DMS153 treated with DMSO at 0.1 percent for 48 hours (cell line): ENCODE measurements around the gene MYBBP1A.
A peak's percentile ranks its signal among the peaks of the same experiment; 100 is the strongest.
"Not testable (repeated sequence)": the region's sequence is repeated elsewhere in the genome, so short reads cannot be mapped to it uniquely, and the experiment has no call there.

ENCODE experiments used
- DNase-seq: peaks from one replicate; lab custom pipeline; 2025; ENCODE audit not compliant: unreplicated experiment; lab: John Stamatoyannopoulos, UW

The MYBBP1A gene, protein sequence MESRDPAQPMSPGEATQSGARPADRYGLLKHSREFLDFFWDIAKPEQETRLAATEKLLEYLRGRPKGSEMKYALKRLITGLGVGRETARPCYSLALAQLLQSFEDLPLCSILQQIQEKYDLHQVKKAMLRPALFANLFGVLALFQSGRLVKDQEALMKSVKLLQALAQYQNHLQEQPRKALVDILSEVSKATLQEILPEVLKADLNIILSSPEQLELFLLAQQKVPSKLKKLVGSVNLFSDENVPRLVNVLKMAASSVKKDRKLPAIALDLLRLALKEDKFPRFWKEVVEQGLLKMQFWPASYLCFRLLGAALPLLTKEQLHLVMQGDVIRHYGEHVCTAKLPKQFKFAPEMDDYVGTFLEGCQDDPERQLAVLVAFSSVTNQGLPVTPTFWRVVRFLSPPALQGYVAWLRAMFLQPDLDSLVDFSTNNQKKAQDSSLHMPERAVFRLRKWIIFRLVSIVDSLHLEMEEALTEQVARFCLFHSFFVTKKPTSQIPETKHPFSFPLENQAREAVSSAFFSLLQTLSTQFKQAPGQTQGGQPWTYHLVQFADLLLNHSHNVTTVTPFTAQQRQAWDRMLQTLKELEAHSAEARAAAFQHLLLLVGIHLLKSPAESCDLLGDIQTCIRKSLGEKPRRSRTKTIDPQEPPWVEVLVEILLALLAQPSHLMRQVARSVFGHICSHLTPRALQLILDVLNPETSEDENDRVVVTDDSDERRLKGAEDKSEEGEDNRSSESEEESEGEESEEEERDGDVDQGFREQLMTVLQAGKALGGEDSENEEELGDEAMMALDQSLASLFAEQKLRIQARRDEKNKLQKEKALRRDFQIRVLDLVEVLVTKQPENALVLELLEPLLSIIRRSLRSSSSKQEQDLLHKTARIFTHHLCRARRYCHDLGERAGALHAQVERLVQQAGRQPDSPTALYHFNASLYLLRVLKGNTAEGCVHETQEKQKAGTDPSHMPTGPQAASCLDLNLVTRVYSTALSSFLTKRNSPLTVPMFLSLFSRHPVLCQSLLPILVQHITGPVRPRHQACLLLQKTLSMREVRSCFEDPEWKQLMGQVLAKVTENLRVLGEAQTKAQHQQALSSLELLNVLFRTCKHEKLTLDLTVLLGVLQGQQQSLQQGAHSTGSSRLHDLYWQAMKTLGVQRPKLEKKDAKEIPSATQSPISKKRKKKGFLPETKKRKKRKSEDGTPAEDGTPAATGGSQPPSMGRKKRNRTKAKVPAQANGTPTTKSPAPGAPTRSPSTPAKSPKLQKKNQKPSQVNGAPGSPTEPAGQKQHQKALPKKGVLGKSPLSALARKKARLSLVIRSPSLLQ (N-terminal part only)

DNA sequence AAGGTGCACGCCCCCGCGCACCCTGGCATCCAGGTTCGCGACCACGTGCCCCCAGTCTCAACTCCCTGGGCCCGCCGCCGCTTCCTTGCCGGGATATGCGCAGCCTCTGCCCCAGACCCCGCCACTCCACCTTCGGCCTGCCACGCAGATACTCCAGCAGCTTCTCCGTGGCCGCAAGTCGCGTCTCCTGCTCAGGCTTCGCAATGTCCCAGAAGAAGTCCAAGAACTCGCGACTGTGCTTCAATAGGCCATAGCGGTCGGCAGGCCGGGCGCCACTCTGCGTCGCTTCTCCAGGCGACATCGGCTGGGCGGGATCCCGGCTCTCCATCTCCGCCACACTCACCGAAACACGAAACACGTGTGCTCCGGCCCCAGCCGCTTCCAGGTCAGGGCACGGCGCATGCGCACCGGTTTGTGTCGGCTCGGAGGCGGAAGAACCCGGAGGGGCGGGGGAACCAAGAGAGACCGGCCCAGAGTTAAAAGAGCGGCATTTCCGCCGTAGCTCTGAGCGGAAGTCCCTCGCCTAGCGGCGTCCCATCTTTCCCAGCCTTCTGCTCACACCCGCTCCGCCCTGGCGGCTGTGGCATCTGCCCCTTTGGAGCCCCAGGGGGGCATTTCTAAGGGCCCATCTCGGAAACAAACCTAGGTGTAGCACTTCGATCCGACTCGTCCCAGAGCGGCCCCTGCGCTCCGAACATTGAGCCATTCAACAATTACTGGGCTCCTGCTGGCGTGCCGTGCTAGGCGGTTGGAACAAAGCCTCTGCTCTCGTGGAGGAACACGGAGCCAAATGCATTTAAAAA, at the start of gene MYBBP1A:
Gene MYBBP1A, minus strand, starts transcription at position 388 of the 803 bp plus-strand sequence. Its CDS starts 60 bp downstream, at position 328.
- DNase-seq = peak; percentile 61

DNA sequence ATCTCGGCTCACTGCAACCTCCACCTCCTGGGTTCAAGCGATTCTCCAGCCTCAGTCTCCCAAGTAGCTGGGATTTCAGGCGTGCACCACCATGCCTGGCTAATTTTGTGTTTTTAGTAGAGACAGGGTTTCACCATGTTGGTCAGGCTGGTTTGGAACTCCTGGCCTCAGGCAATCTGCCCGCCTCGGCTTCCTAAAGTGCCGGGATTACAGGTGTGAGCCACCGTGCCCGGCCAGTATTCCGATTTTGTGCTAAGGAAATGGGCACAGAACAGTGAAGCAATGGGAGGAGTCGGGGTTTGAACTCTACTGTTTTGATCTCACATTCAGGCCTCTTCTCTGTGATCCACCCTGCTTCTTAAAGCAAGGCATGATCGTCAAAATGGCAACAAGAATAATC, 49.6 kb upstream of the MYBBP1A start:
- not testable (repeated sequence) for DNase-seq

DNA sequence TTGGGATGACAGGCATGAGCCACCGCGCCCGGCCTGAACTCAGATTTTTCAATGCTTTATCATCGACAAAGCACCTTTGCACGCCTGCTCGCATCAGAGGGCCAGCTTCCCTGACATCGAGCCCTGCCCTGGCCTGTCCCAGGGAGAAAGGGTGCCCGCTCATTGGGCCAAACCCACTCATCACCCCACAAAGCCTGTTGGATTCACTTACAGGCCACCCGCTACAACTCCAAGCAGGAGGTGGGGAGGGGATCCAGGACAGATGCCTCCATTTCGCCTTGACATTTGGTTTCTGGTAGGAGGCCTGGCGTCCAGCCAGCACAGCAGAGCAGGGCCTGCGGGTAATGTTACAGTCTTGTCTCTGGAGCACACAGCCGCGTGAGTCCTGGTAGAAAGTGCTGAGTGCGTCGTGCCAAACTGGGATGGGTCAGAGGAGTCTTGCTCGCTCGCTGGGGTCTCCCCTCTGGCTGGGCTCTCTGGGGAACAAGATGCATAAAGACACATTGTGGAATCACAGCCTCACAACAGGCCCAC, 49.0 kb upstream of the MYBBP1A start:
- DNase-seq = peak; percentile 16

DNA sequence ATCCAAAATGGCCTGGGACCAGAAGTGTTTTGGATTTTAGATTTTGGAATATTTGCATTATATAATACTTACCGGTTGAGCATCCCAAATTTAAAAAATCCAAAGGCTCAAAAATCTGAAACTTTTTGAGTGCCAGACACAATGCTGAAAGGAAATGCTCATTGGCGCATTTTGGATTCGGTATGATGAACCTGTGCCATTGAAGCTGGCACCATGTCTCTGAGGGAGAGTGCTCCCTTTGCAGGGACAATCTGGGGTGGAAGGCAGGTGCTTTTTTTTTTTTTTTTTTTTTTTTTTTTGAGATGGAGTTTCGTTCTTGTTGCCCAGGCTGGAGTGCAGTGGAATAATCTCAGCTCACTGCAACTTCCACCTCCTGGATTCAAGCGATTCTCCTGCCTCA, 46.9 kb upstream of the MYBBP1A start:
- no peak for DNase-seq

DNA sequence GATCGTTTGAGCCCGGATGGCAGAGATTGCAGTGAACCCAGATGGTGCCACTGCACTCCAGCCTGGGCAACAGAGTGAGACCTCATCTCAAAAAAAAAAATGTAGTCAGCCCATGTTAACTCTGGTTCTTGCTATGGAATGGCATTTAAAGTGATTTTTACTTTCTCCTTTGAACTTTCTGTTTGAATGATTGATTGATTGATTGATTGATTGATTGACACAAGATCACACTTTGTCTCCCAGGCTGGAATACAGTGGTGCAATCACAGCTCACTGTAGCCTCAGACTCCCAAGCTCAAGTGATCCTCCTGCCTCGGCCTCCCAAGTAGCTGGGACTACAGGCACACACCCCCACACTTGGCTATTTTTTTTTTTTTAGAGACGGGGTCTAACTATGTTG, 46.1 kb upstream of the MYBBP1A start:
- DNase-seq = no peak

DNA sequence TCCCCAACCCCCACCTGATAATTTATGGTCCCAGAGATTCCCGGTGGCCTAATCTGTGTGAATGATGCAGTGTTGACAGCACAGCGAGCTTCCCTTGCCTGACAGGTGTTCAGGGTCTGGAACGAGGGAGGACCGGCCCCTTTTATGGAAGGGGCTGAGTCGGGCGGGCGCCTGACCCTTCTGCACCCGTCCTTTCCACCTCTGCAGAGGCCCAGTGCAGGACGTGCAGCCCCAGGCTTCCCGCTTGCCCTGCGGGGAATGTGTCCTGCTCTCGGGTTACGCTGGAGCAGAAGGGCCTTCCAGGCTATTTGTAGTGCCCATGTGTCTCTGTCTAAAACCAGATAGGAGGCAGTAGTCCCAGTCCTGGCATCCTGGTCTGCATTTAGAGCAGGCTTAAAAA, 45.4 kb upstream of the MYBBP1A start:
- DNase-seq = no peak

DNA sequence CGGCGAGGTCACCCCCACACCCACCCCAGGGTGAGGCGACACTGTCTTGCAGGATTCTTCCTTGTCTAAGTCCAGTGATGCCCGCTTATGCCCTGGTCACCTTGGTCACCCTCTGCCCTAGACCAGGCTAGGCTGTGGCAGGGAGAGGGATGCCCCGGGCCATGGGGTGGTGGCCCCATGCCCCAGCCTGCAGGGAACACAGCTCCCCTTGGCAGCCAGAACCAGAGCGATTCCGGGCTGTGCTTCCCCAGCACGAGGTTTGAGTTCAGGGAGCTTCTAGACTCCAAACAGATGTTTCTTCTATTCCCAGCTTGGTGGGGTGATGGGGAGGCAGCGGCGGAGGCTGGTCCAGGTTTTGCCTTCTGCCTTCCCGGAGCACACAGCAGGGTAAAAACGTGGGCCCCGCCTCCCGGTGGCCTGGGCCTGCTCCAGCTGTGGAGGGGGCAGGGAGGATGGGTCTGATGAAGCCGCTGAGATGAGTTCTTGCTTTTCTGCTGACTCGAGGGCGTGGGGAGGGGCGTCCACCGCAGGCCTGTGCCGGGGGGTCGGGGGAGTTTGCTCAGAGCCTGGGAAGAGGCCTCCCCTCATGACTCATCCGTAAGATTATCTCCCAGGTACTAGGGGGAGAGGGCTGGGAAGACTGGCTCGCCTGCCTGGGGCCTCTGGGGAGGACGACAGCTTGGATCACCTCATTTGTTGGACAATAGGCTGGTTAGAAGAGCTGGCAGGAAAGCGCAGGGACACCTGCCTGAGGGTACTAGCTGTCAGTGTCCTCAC, 44.5 kb upstream of the MYBBP1A start:
- no peak for DNase-seq

DNA sequence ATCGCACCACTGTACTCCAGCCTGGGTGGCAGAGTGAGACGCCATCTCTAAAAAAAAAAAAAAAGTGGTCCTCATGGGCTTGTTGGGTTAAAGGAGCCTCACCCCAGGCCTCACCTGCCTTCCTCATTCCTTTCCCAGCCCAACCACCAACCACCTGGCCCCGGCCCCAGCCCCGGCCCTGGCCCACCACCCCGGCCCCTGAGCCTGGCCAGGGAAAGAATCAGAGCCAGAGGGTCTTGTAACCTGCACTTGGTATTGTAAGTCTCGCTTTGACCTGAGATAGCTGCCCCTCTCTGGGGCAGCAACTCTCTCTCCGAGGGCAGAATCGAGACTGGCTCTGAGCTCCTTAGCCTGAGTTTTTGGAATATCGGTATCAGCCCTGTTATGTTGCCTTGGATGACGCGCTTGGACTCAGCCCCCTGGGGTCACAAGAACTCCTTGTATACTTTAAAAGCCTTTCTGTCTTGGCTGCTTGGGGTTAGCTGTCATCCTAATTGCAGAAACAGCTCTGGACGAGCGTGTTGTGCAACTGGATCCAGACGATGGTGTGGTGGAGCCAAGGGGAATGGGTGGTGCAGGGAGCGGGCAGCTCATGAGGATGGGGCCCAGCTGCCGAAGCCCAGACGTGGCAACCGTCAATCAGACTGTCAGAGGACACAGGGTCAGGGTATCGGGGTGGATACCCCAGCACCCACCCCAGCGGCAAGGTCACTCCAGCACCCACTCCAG, 43.8 kb upstream of the MYBBP1A start:
- DNase-seq = no peak

DNA sequence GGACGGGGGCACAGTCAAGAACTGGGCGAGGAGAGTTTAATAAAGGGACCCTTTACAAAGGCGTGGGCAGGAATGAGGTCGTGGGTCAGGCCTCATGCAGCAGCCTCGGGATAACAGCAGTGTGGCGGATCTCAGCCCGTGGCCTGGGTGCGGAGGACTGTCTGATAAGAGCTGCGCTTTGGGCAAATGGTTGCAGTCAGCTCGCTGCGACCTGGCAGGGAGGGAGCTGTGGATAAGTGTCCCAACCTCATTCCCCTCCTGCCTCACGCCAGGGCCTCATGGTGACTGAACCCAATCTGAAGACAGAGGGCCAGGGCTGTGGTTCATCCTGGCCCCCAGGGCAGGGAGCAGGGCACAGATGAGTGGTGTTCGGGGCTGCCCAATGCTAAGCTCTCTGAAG, 42.8 kb upstream of the MYBBP1A start:
- DNase-seq = no peak

DNA sequence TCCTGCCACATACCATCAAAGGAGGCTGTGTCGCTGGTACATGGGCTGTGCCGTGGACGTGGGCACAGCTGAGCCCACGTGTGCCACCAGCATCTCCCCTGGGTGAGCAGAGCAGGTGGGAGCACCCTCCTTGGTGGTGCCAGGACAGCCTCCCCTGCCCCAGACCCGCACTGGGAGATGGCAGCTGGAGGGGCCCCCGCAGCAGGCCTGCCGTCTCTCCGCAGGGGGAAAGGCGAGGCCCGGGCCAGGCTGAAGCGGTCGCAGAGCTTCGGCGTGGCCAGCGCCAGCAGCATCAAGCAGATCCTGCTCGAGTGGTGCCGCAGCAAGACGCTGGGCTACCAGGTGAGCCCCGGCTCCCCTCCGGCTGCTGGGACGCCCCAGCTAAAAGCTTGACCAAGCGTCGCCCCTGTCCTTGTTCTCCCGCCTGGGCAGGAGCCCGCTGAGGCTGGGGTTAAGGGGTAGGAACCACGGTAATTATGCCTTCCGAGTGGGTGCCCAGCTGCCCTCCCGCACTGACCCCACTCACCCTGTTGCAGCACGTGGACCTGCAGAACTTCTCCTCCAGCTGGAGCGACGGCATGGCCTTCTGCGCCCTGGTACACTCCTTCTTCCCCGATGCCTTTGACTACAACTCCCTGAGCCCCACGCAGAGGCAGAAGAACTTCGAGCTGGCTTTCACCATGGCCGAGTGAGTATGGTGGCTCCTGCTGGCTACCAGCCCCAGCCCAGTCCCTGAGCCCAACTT, 41.6 kb upstream of the MYBBP1A start:
- DNase-seq = no peak

DNA sequence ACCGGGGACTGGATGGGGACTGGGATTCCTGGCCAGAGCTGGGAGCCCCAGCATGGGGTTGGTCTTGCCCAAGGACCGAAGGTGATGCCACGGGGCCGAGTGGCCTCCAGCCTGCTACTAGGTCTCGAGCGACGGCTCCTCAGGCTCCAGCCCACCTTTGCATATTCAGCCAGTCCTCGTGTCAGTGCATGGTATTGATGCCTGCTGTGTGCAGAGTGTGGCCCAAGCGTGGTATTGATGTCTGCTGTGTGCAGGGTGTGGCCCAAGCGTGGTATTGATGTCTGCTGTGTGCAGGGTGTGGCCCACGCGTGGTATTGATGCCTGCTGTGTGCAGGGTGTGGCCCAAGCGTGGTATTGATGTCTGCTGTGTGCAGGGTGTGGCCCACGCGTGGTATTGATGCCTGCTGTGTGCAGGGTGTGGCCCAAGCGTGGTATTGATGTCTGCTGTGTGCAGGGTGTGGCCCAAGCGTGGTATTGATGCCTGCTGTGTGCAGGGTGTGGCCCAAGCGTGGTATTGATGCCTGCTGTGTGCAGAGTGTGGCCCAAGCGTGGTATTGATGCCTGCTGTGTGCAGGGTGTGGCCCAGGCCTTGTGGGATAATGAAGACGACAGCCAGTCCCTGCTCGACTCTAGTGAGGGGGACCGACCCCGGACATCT, 40.6 kb upstream of the MYBBP1A start:
- DNase-seq = not testable (repeated sequence)

DNA sequence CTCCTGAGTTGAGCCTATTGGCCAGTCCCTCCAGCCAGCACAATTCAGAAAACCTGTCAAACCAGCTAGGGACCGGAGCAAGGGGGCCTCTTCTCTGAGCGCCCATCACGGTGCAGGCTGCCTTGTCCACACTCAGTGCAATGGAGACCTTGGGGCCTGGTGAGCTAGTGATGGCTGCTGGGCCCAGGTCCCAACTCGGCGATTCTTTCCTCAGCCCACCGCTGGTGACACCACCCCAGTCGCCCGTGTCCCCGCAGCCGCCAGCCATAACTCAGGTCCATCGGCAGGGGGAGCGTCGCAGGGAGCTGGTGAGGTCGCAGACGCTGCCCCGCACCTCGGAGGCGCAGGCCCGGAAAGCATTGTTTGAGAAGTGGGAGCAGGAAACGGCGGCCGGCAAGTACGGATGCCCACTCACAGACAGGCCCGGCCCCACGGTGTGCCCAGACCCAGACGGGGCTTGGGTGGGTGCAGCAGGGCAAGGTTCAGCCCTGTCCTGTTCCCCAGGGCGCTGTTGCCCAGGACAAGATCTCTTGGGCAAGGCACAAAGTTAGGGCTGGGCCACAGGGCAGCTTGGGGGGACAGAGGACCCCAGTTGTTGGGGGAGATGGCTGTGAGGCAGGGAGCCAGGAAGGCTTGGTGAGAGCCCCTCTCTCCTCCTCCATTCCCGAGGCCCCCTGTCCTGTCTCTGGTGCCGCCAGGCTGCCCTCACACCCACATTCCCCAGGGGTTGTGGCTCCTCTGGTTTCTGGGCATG, 39.9 kb upstream of the MYBBP1A start:
- DNase-seq = peak; percentile 5

DNA sequence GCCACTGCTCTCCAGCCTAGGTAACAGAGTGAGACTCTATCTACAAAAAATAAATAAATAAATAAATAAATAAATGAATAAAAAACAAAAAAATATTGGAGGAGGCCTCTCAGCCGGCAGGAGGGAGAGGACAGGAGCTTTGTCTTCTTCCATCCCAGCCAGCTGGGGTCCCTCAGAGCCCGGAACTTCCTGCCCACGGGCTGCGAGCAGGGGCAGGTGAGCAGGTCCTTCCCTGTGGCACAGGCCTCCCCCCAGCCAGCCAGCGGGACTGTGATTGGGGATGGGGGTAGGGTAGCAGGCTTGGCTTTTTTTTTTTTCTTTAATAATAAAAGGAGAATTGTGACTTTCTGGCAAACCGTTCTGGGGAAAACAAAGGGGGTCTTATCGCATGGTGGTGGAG, 39.2 kb upstream of the MYBBP1A start:
- no peak for DNase-seq

DNA sequence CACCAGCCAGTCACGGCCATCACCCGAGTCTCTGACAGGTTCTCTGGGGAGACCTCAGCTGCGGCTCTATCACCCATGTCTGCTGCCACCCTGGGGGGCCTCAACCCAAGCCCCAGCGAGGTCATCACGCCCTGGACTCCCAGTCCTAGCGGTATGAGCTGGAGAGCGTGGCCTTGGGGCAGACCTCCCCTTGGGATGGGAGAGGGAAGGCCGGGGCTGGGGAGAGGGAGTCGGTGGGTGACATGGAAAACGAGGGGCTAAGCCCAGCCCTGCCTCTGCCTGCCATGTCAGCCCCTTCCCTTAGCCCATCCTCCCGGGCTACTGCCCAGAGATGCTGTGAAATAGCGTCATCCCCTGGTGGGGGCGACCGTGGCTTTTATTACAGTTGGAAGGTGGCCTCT, 37.8 kb upstream of the MYBBP1A start:
- DNase-seq = no peak

DNA sequence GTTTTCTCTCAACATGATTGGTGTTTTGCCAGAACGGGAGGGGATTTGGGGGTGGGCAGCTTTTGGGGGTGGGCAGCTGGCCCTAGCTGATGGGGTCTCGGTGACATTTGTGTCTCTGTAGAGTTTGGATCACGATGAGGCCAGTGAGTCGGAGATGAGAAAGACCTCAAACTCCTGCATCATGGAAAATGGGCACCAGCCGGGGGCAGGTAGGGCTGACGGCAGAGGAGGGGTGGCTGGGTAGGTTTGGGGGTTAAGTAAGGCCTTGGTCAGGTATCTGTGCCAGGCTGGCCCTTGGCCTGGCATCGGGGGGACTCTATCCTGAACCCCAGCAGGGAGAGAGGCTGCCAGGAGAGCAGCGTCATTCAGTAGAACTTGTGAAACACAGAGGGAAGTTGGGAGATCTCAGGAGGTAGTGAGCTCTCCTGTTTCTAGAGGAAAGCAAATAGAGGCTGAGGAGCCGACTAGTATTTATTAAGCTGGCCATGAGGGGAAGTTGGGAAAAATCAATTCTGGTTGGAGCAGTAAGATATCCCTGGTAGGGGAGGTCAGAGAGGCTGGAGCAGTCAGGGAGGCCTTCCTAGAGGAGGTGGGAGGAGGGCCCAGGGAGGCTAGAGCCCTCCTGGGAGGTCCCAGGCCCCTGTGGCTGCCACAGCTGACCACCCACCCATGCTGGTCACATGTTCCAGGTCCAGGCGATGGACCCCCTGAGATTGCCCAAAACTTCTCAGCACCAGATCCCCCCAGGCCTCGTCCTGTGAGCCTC, 37.2 kb upstream of the MYBBP1A start:
- no peak for DNase-seq

DNA sequence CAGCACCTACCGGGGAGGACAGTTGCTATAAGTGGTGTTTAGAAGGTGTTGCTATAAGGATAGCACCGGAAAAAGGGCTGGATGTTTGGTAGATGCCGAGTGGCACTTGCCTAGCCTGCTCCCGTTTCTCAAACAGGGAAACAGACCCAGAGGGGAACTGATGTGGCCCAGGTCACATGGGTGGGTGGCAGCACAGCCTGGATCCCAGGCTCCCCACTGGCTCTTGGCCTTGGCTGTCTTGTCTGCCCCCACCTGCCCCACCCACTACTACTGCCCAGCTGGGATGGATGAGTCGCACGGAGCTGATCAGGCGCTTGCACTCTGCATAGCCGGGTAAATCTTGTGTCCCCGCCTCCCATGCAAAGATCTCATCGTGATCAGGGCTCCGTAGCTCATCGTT, 36.3 kb upstream of the MYBBP1A start:
- no peak for DNase-seq
